ENCODE results near the gene MED8.

The MED8 gene

GRCh38 chr1:43432907-43433306 lies 43.3 kb upstream of the MED8 start:
- no peak for TF ChIP-seq CTCF (IDR thresholded peaks at IDR 0.05; ENCODE audit: poor library complexity, severe bottlenecking)
- Histone ChIP-seq H3K27ac (ENCODE audit: poor library complexity, severe bottlenecking) (no peak overlapping the region), H3K27me3 (ENCODE audit: insufficient read depth, poor library complexity, severe bottlenecking) (no peaks in the 10 kb centered on the region), H3K4me1 (ENCODE audit: insufficient read depth, poor library complexity, severe bottlenecking) (no peaks in the 10 kb centered on the region), H3K36me3 (ENCODE audit: low read depth) (peaks cover 82% of the 10 kb centered on the region), H3K4me3 (ENCODE audit: severe bottlenecking) (no peak overlapping the region), H3K9me3 (ENCODE audit: severe bottlenecking) (no peaks in the 10 kb centered on the region)
- DNase-seq (ENCODE audit: low spot score), result peak; percentile 31
- ATAC-seq (ENCODE audit: low read depth), result no peak

GRCh38 chr1:43432171-43432860 lies 42.7 kb upstream of the MED8 start:
- ATAC-seq (ENCODE audit: low read depth) (no peak), DNase-seq (ENCODE audit: low spot score) (peak; percentile 42)
- Histone ChIP-seq H3K36me3 (ENCODE audit: low read depth) (peaks cover 88% of the 10 kb centered on the region), H3K4me1 (ENCODE audit: insufficient read depth, poor library complexity, severe bottlenecking) (no peaks in the 10 kb centered on the region), H3K27ac (ENCODE audit: poor library complexity, severe bottlenecking) (no peak overlapping the region), H3K4me3 (ENCODE audit: severe bottlenecking) (no peak overlapping the region), H3K9me3 (ENCODE audit: severe bottlenecking) (no peaks in the 10 kb centered on the region), H3K27me3 (ENCODE audit: insufficient read depth, poor library complexity, severe bottlenecking) (no peaks in the 10 kb centered on the region)
- no peak for TF ChIP-seq CTCF (IDR thresholded peaks at IDR 0.05; ENCODE audit: poor library complexity, severe bottlenecking)

DNA sequence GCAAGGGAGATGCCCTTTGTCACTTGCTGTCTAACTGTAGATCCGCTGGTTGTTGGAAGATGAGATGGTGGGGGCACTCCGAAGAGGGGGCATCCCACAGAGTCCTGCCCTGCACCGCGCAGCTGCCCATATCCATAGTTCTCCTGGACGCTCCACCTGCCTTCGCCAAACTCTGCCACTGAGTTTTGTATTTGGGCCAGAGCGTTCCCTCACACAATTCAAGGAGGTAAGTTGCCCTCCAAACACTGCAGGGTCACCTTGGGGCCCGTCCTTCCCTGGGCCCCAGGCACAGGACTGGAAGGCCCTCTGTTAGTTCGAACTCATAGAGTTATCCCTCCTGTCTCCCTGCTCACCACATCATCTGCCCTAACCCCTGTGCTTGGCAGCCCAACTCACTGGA lies 42.1 kb upstream of the MED8 start:
- ATAC-seq (ENCODE audit: low read depth), result no peak
- H3K27ac ChIP-seq (ENCODE audit: poor library complexity, severe bottlenecking), result no peak overlapping the region
- no peak overlapping the region for H3K4me3 ChIP-seq (ENCODE audit: severe bottlenecking)
- peaks cover 92% of the 10 kb centered on the region for H3K36me3 ChIP-seq (ENCODE audit: low read depth)
- H3K4me1 ChIP-seq (ENCODE audit: insufficient read depth, poor library complexity, severe bottlenecking), result no peaks in the 10 kb centered on the region
- H3K9me3 ChIP-seq (ENCODE audit: severe bottlenecking), result no peaks in the 10 kb centered on the region
- peak; percentile 27 for DNase-seq (ENCODE audit: low spot score)
- no peaks in the 10 kb centered on the region for H3K27me3 ChIP-seq (ENCODE audit: insufficient read depth, poor library complexity, severe bottlenecking)
- no peak for TF ChIP-seq CTCF (IDR thresholded peaks at IDR 0.05; ENCODE audit: poor library complexity, severe bottlenecking)

- no peak overlapping the region for H3K4me3 ChIP-seq (ENCODE audit: severe bottlenecking)
- no peaks in the 10 kb centered on the region for H3K4me1 ChIP-seq (ENCODE audit: insufficient read depth, poor library complexity, severe bottlenecking)
- peaks cover 92% of the 10 kb centered on the region for H3K36me3 ChIP-seq (ENCODE audit: low read depth)
- no peak for TF ChIP-seq CTCF (IDR thresholded peaks at IDR 0.05; ENCODE audit: poor library complexity, severe bottlenecking)
- DNase-seq (ENCODE audit: low spot score) (peak; percentile 29), ATAC-seq (ENCODE audit: low read depth) (no peak)
- H3K9me3 ChIP-seq (ENCODE audit: severe bottlenecking), result no peaks in the 10 kb centered on the region
- H3K27me3 ChIP-seq (ENCODE audit: insufficient read depth, poor library complexity, severe bottlenecking), result no peaks in the 10 kb centered on the region
- no peak overlapping the region for H3K27ac ChIP-seq (ENCODE audit: poor library complexity, severe bottlenecking)
Observed at GRCh38 chr1:43430831-43431230, 41.2 kb upstream of the MED8 start.

- Histone ChIP-seq H3K4me1 (ENCODE audit: insufficient read depth, poor library complexity, severe bottlenecking) (peaks cover 5% of the 10 kb centered on the region), H3K9me3 (ENCODE audit: severe bottlenecking) (no peaks in the 10 kb centered on the region), H3K27ac (ENCODE audit: poor library complexity, severe bottlenecking) (no peak overlapping the region), H3K27me3 (ENCODE audit: insufficient read depth, poor library complexity, severe bottlenecking) (no peaks in the 10 kb centered on the region), H3K36me3 (ENCODE audit: low read depth) (peaks cover 91% of the 10 kb centered on the region), H3K4me3 (ENCODE audit: severe bottlenecking) (no peak overlapping the region)
- ATAC-seq (ENCODE audit: low read depth) (no peak), DNase-seq (ENCODE audit: low spot score) (no peak)
- no peak for TF ChIP-seq CTCF (IDR thresholded peaks at IDR 0.05; ENCODE audit: poor library complexity, severe bottlenecking)
Observed at GRCh38 chr1:43427941-43428340, 38.3 kb upstream of the MED8 start.
